Measurements from ENCODE around the gene SORCS1. TPM values are rescaled to one million over a fixed set of nuclear protein-coding genes. Genes with fewer than 3 reads are reported as not detected.

SORCS1 gene
- total RNA-seq, 1 experiment from 2014 or later, result 1.7 TPM

GRCh38 chr10:107169516-107169915 lies 5.0 kb upstream of the SORCS1 start:
- H2BK5ac ChIP-seq (ENCODE audit: insufficient read length, low read length), result no peak overlapping the region
- no peak overlapping the region for H3K9ac ChIP-seq (ENCODE audit: extremely low read depth, insufficient read length, low read length)
- TF ChIP-seq CTCF (conservative IDR thresholded peaks at IDR 0.05), result no peak; the same call in 2 of the 3 replicates
- no peak overlapping the region for H3K4ac ChIP-seq (ENCODE audit: low read depth, low read length)
- no peak overlapping the region for H3K23ac ChIP-seq (ENCODE audit: insufficient read length, low read depth, low read length)
- no peaks in the 10 kb centered on the region for H3K9me3 ChIP-seq (ENCODE audit: control insufficient read depth, low read depth, low read length)
- H3K14ac ChIP-seq (ENCODE audit: insufficient read depth, low read length), result no peak overlapping the region
- H2BK12ac ChIP-seq (ENCODE audit: insufficient read length, low read depth, low read length), result no peak overlapping the region
- no peaks in the 10 kb centered on the region for H3K79me1 ChIP-seq (ENCODE audit: insufficient read depth, low read depth, low read length, poor library complexity, severe bottlenecking)
- H3K79me2 ChIP-seq (ENCODE audit: insufficient read depth, low read length), result no peaks in the 10 kb centered on the region
- H2BK20ac ChIP-seq (ENCODE audit: low read depth, low read length, poor library complexity, severe bottlenecking), result no peak overlapping the region
- H2AK5ac ChIP-seq (ENCODE audit: insufficient read length, low read length), result no peak overlapping the region
- peaks cover 26% of the 10 kb centered on the region for H3K27me3 Mint-ChIP-seq (ENCODE audit: low read depth)
- no peak overlapping the region for H3K4me3 Mint-ChIP-seq
- no peaks in the 10 kb centered on the region for H3K4me1 ChIP-seq (ENCODE audit: insufficient read depth, low read length)
- peaks cover 2% of the 10 kb centered on the region; the same call in 1 of the 2 replicates for H3K27me3 ChIP-seq (ENCODE audit: insufficient read depth, low read length)
- no CpG with 5 or more reads among the region's 1 CpG for WGBS (ENCODE audit: extremely low coverage, insufficient read length, low lambda C conversion rate)
- no peak overlapping the region for H2AFZ ChIP-seq (ENCODE audit: low read length)
- DNase-seq, result no peak
- H3K9me3 Mint-ChIP-seq, result peaks cover 0 to 2% of the 10 kb centered on the region in 2 experiments; a peak in 2 of 5 replicates
- H3K4me2 ChIP-seq (ENCODE audit: insufficient read depth, insufficient read length, low read length), result no peak overlapping the region
- H3T11ph ChIP-seq (ENCODE audit: low read length), result no peak overlapping the region
- no peak overlapping the region for H4K8ac ChIP-seq (replicated peaks; ENCODE audit: insufficient read length, low read depth, low read length)
- H2BK120ac ChIP-seq (ENCODE audit: low read depth, low read length, poor library complexity, severe bottlenecking), result no peak overlapping the region
- no peaks in the 10 kb centered on the region for H3K23me2 ChIP-seq (ENCODE audit: insufficient read length, low read depth, low read length, poor library complexity, severe bottlenecking)
- H4K91ac ChIP-seq (ENCODE audit: insufficient read length, low read depth, low read length), result no peak overlapping the region
- H3K36me3 Mint-ChIP-seq (ENCODE audit: insufficient read depth in 1 of 3, low read depth in 3 of 3), result no peaks in the 10 kb centered on the region
- no peak overlapping the region for H3K27ac Mint-ChIP-seq
- no peak overlapping the region for H3K56ac ChIP-seq (ENCODE audit: insufficient read length, low read depth, low read length)
- H3K27ac ChIP-seq (ENCODE audit: insufficient read length, low read depth, low read length), result no peak overlapping the region
- H3K18ac ChIP-seq (ENCODE audit: insufficient read length, low read depth, low read length), result no peak overlapping the region
- H3K4me1 Mint-ChIP-seq, result peaks cover 4 to 5% of the 10 kb centered on the region in 2 experiments
- H4K5ac ChIP-seq (ENCODE audit: insufficient read length, low read depth, low read length), result no peak overlapping the region
- no peak overlapping the region for H2BK15ac ChIP-seq (ENCODE audit: low read depth, low read length)
- no peaks in the 10 kb centered on the region for H4K20me1 ChIP-seq (ENCODE audit: control insufficient read depth, insufficient read depth, insufficient read length)

Measured in H9 (cell line).